Astrocyte (in vitro differentiated cells and primary cell): ENCODE measurements around the gene SAMHD1.

Source experiments
- CTCF ChIP-seq: IDR thresholded peaks from 2 replicates; pipeline ENCODE4 v1.5.1; 2011; ENCODE audit warnings: low read depth, mild to moderate bottlenecking, inconsistent platforms, low read length, moderate library complexity; ENCODE audit not compliant: insufficient read depth
- EZH2 ChIP-seq: IDR thresholded peaks from 2 replicates; pipeline ENCODE4 v1.6.1; 2012; ENCODE audit warnings: mild to moderate bottlenecking, low read length, inconsistent platforms; ENCODE audit not compliant: insufficient read depth

GRCh38 chr20:36860811-36861624 is 90.5 kb downstream of the SAMHD1 start:
- no peak for TF ChIP-seq CTCF
- no peak for TF ChIP-seq EZH2
